ENCODE measurements around the gene UPK3A.

- TF ChIP-seq POLR2AphosphoS5 (IDR thresholded peaks at IDR 0.05; ENCODE audit: low read depth, low read length), result no peak
- TF ChIP-seq REST (IDR thresholded peaks at IDR 0.05; ENCODE audit: insufficient read depth in 1 of 2, low read depth in 2 of 2, low read length in 2 of 2), result no peak
Measured at GRCh38 chr22:45343143-45343542, 58.4 kb downstream of the UPK3A start.

Data from PFSK-1 (cell line).